Measurements from ENCODE around the gene SH2D6. TPM values are rescaled to one million over a fixed set of nuclear protein-coding genes. Genes with fewer than 3 reads are reported as not detected.

SH2D6 gene
- total and polyA plus RNA-seq, 10 donors: 0.20 to 0.94 TPM; not detected in 8

- H3K9me3 ChIP-seq: peaks cover 0 to 23% (median 15%) of the 10 kb centered on the region in 8 donors
- no peaks in the 10 kb centered on the region for H3K27me3 ChIP-seq (replicated peaks in 1 of 7)
- peak; percentile 71 for DNase-seq
- peaks cover 0 to 61% (median 7%) of the 10 kb centered on the region in 6 donors for H3K36me3 ChIP-seq
- WGBS, 5 donors: 83 to 94% (median 87%) methylated on average over 10 to 14 of the region's 14 CpGs
- intact Hi-C loops (cut with DNase I; ENCODE audit: low total_unique reads): no loop called here
- H3K4me3 ChIP-seq: no peak overlapping the region
- peaks cover 0 to 34% (median 16%) of the 10 kb centered on the region in 6 donors for H3K4me1 ChIP-seq
- no peak for TF ChIP-seq CTCF (IDR thresholded peaks at IDR 0.05 in 8 of 11, conservative IDR thresholded peaks at IDR 0.05 in 3 of 11)
- TF ChIP-seq POLR2AphosphoS5 (IDR thresholded peaks at IDR 0.05): no peak
- no peak for TF ChIP-seq POLR2A (IDR thresholded peaks at IDR 0.05)
- no peak overlapping the region for H3K27ac ChIP-seq
These were observed 17.7 kb upstream of the SH2D6 start for GRCh38 chr2:85400541-85401463.

- H3K4me3 ChIP-seq: no peak overlapping the region
- 80 to 100% (median 93%) methylated on average over 1 to 7 of the region's 7 CpGs for WGBS, 5 donors
- intact Hi-C loops (cut with DNase I; ENCODE audit: low total_unique reads): no loop called here
- peaks cover 0 to 23% (median 15%) of the 10 kb centered on the region in 8 donors for H3K9me3 ChIP-seq
- H3K27ac ChIP-seq: peak overlapping the region in 2 of 8 donors; percentile 29 to 45
- no peak for TF ChIP-seq CTCF (IDR thresholded peaks at IDR 0.05 in 8 of 11, conservative IDR thresholded peaks at IDR 0.05 in 3 of 11)
- TF ChIP-seq POLR2AphosphoS5 (IDR thresholded peaks at IDR 0.05): no peak
- no peak for TF ChIP-seq POLR2A (IDR thresholded peaks at IDR 0.05)
- peaks cover 0 to 55% (median 7%) of the 10 kb centered on the region in 6 donors for H3K36me3 ChIP-seq
- no peak for DNase-seq
- H3K4me1 ChIP-seq: peaks cover 4 to 40% (median 22%) of the 10 kb centered on the region in 6 donors
- no peaks in the 10 kb centered on the region for H3K27me3 ChIP-seq (replicated peaks in 1 of 7)
These were observed 17.1 kb upstream of the SH2D6 start for GRCh38 chr2:85401464-85401805.

- H3K27me3 ChIP-seq (replicated peaks in 1 of 7): no peaks in the 10 kb centered on the region
- WGBS, 5 donors: 62 to 84% (median 73%) methylated on average over 7 to 8 of the region's 8 CpGs
- H3K4me3 ChIP-seq: no peak overlapping the region
- H3K9me3 ChIP-seq: peaks cover 0 to 23% (median 15%) of the 10 kb centered on the region in 8 donors
- peaks cover 0 to 51% (median 7%) of the 10 kb centered on the region in 6 donors for H3K36me3 ChIP-seq
- no peak for TF ChIP-seq POLR2A (IDR thresholded peaks at IDR 0.05)
- TF ChIP-seq POLR2AphosphoS5 (IDR thresholded peaks at IDR 0.05): peak in 1 of 3 donors; percentile 7
- H3K27ac ChIP-seq: peak overlapping the region in 4 of 8 donors; percentile 19 to 45 (median 28)
- peak; percentile 80 for DNase-seq
- H3K4me1 ChIP-seq: peaks cover 4 to 44% (median 27%) of the 10 kb centered on the region in 6 donors
- intact Hi-C loops (cut with DNase I; ENCODE audit: low total_unique reads): no loop called here
These were observed 16.7 kb upstream of the SH2D6 start for GRCh38 chr2:85401844-85402243.

GRCh38 chr2:85405201-85406059 is 13.1 kb upstream of the SH2D6 start:
- Histone ChIP-seq H3K27ac (peak overlapping the region in 7 of 8 donors; percentile 53 to 87 (median 78)), H3K4me3 (peak overlapping the region in 2 of 8 donors; percentile 13 to 57), H3K9me3 (peaks cover 0 to 23% (median 15%) of the 10 kb centered on the region in 8 donors), H3K27me3 (replicated peaks in 1 of 7) (no peaks in the 10 kb centered on the region), H3K4me1 (peaks cover 24 to 80% (median 56%) of the 10 kb centered on the region in 6 donors), H3K36me3 (peaks cover 0 to 15% (median 4%) of the 10 kb centered on the region in 6 donors)
- no peak for TF ChIP-seq POLR2A (IDR thresholded peaks at IDR 0.05)
- peak; percentile 37 to 78 (median 76) for TF ChIP-seq POLR2AphosphoS5 (IDR thresholded peaks at IDR 0.05)
- TF ChIP-seq CTCF (IDR thresholded peaks at IDR 0.05 in 8 of 11, conservative IDR thresholded peaks at IDR 0.05 in 3 of 11): no peak
- WGBS, 5 donors: 19 to 25% (median 24%) methylated on average over 15 of the region's 15 CpGs
- no peak for DNase-seq
- intact Hi-C loops (cut with DNase I; ENCODE audit: low total_unique reads): no loop called here
